Measurements from ENCODE around the gene GPR15. TPM values are rescaled to one million over a fixed set of nuclear protein-coding genes. Genes with fewer than 3 reads are reported as not detected.
A peak's percentile ranks its signal among the peaks of the same experiment; 100 is the strongest.

GPR15 gene
- total RNA-seq, 2 experiments from 2014 or later, result 1.1 to 1.3 TPM

DNA sequence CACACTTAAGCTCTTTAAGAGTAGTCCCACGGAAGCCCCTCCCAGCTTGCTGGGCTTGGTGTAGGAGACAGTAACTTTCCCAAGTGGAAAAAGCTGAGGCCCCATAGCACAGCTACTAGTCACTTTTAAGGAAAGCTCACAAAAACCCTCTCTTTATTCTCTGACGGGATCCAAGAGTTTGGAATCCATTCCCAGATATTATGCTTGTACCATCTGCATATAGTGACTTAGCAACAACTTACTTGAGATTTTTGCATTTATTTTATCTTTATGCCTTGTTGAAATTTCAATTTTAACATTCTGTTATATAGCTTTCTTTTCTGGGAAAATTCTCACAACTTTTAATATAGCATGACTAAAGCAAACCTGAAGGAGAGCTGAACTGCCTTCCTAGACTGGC is 19.5 kb downstream of the GPR15 start:
- ATAC-seq (no peak), DNase-seq (no peak)
- Mint-ChIP-seq H3K9me3 (ENCODE audit: low read depth) (no peaks in the 10 kb centered on the region), H3K4me3 (no peak overlapping the region), H3K27ac (no peak overlapping the region), H3K27me3 (no peaks in the 10 kb centered on the region), H3K36me3 (ENCODE audit: low read depth) (peaks cover 9% of the 10 kb centered on the region), H3K4me1 (peaks cover 60% of the 10 kb centered on the region)
- intact Hi-C loops (cut with DNase I, micrococcal nuclease), result no loop called here
- ChIA-PET CTCF (interaction anchor here (1.1 to 1.7 kb wide), 2 partner anchors 9 to 11 kb away, joined by 4 to 8 read pairs; no protein-coding TSS in a partner anchor), POLR2A (interaction anchor here (0.6 kb wide), 1 partner anchor 11 kb away, joined by 5 read pairs; no protein-coding TSS in a partner anchor)

DNA sequence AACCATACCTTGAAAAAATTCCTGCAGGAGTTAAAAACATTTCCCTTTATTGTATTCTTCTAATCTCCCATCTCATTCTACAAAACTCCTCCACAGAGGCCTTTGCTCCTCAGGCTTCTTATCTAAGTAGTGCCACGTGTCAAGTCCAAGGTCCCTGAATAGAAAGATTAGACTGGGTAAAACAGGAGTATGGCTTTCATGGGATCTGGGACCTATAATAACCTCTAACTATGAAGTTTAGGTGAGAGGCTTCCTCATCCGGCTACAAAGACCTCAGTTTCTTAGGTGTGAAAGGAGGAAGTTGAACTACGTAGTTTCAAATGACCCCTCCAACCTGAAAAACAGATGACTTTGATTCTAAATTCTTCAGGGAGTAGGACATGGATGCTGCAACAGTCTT is 20.0 kb downstream of the GPR15 start:
- ChIA-PET POLR2A (no interaction called here), CTCF (interaction anchor here (1.1 to 1.2 kb wide), 2 partner anchors 9 to 10 kb away, joined by 4 read pairs; no protein-coding TSS in a partner anchor)
- no peak overlapping the region for H3K4me3 Mint-ChIP-seq
- intact Hi-C loops (cut with DNase I, micrococcal nuclease), result no loop called here
- H3K27me3 Mint-ChIP-seq, result no peaks in the 10 kb centered on the region
- peaks cover 9% of the 10 kb centered on the region for H3K36me3 Mint-ChIP-seq (ENCODE audit: low read depth)
- DNase-seq (no peak), ATAC-seq (no peak)
- H3K9me3 Mint-ChIP-seq (ENCODE audit: low read depth), result no peaks in the 10 kb centered on the region
- H3K4me1 Mint-ChIP-seq, result peaks cover 62% of the 10 kb centered on the region
- peak overlapping the region; percentile 74 for H3K27ac Mint-ChIP-seq

- no peaks in the 10 kb centered on the region for H3K27me3 Mint-ChIP-seq
- H3K4me3 Mint-ChIP-seq, result peak overlapping the region; percentile 6
- H3K4me1 Mint-ChIP-seq, result peaks cover 69% of the 10 kb centered on the region
- CTCF ChIA-PET, result interaction anchor here (1.2 kb wide), 1 partner anchor 10 kb away, joined by 4 read pairs; no protein-coding TSS in a partner anchor
- H3K27ac Mint-ChIP-seq, result peak overlapping the region; percentile 74
- DNase-seq (no peak), ATAC-seq (no peak)
- POLR2A ChIA-PET, result no interaction called here
- H3K9me3 Mint-ChIP-seq (ENCODE audit: low read depth), result no peaks in the 10 kb centered on the region
- H3K36me3 Mint-ChIP-seq (ENCODE audit: low read depth), result peaks cover 9% of the 10 kb centered on the region
- intact Hi-C loops (cut with DNase I, micrococcal nuclease), result no loop called here
Observed at GRCh38 chr3:98552232-98553020, 20.6 kb downstream of the GPR15 start.

DNA sequence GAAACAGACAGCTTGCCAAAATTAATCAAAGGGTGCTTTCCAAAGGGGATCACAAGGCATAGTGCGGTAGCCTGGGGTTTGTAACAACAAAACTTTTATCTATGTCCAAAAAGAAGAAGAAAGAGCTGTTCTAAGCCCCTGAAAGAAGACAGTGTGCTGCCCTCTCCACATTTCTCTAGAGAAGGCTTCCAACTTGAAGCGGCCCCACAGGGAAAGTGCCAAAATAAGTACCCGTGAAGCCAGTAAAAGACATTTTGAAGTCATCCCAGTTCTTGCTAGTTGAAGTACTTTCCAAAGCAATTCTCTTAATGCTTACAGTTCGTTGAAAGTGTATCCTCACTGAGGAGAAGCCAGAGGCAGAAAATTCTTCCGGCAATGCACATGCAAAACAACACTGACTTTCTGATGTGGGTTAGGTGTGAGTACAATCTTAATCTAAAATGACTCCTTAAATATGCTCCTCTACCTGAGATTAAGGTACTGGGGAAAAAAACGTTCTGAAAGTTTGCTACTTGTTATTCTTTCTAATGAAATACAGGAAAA is 21.3 kb downstream of the GPR15 start:
- DNase-seq, result no peak
- H3K36me3 Mint-ChIP-seq (ENCODE audit: low read depth), result peaks cover 9% of the 10 kb centered on the region
- no peaks in the 10 kb centered on the region for H3K9me3 Mint-ChIP-seq (ENCODE audit: low read depth)
- no peaks in the 10 kb centered on the region for H3K27me3 Mint-ChIP-seq
- ATAC-seq, result no peak
- intact Hi-C loops (cut with DNase I, micrococcal nuclease), result no loop called here
- peaks cover 75% of the 10 kb centered on the region for H3K4me1 Mint-ChIP-seq
- H3K4me3 Mint-ChIP-seq, result peak overlapping the region; percentile 6
- ChIA-PET POLR2A (no interaction called here), CTCF (interaction anchor here (1.2 kb wide), 1 partner anchor 9 kb away, joined by 4 read pairs; no protein-coding TSS in a partner anchor)
- peak overlapping the region; percentile 74 for H3K27ac Mint-ChIP-seq

DNA sequence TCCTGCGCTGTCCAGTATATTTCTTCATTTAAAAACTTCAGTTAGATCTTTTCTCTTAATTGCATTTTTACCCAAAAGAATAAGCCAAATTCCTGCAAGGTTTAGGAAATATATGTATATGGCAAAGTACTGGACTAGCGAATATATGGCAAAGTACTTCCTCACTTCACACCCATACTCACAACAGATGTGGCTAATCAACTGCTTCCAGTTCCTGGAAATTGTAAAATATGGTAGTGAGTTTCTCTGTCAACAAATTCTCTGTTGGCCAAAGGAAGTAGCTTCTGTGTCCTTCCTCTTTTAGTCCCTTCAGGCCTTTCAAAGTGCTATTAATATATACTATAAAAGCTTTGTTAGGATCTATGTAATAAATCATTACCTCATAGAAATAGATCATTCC is 22.0 kb downstream of the GPR15 start:
- Mint-ChIP-seq H3K9me3 (ENCODE audit: low read depth) (no peaks in the 10 kb centered on the region), H3K27ac (peak overlapping the region; percentile 89), H3K36me3 (ENCODE audit: low read depth) (peaks cover 9% of the 10 kb centered on the region), H3K27me3 (no peaks in the 10 kb centered on the region), H3K4me3 (peak overlapping the region; percentile 67), H3K4me1 (peaks cover 82% of the 10 kb centered on the region)
- intact Hi-C loops (cut with DNase I, micrococcal nuclease), result no loop called here
- ChIA-PET POLR2A (no interaction called here), CTCF (interaction anchor here (1.8 to 2.7 kb wide), 2 partner anchors 10 to 17 kb away, joined by 5 to 17 read pairs; no protein-coding TSS in a partner anchor)
- DNase-seq (no peak), ATAC-seq (no peak)

DNA sequence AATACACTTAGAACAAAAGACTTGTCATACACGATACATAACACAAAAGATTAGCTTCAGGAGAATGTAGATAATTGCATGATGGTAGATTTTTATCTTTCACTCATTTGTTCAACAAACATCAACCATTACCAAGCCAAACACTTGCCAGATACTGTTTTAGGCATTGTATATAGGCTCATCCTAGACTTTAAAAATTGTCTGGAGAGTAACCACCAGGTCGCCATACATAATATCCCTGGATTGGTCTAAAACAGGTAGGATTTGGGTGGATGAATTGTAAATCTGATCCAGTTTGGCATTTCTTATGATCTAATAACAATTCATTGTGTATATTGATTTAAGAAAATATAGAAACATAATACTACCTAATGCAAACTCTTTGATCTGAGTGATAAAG is 22.8 kb downstream of the GPR15 start:
- ChIA-PET CTCF (interaction anchor here (1.8 to 2.7 kb wide), 3 partner anchors 9 to 17 kb away, joined by 5 to 17 read pairs (median 7); no protein-coding TSS in a partner anchor), POLR2A (no interaction called here)
- H3K27ac Mint-ChIP-seq, result peak overlapping the region; percentile 94
- intact Hi-C loops (cut with DNase I, micrococcal nuclease), result no loop called here
- ATAC-seq (no peak), DNase-seq (no peak)
- no peaks in the 10 kb centered on the region for H3K9me3 Mint-ChIP-seq (ENCODE audit: low read depth)
- no peaks in the 10 kb centered on the region for H3K27me3 Mint-ChIP-seq
- H3K4me1 Mint-ChIP-seq, result peaks cover 87% of the 10 kb centered on the region
- H3K36me3 Mint-ChIP-seq (ENCODE audit: low read depth), result peaks cover 11% of the 10 kb centered on the region
- peak overlapping the region; percentile 67 for H3K4me3 Mint-ChIP-seq

GRCh38 chr3:98555025-98555379 is 23.2 kb downstream of the GPR15 start:
- Mint-ChIP-seq H3K9me3 (ENCODE audit: low read depth) (peaks cover 3% of the 10 kb centered on the region), H3K36me3 (ENCODE audit: low read depth) (peaks cover 10% of the 10 kb centered on the region), H3K4me3 (peak overlapping the region; percentile 67), H3K4me1 (peaks cover 83% of the 10 kb centered on the region), H3K27me3 (no peaks in the 10 kb centered on the region), H3K27ac (peak overlapping the region; percentile 94)
- CTCF ChIA-PET, result interaction anchor here (0.8 to 2.7 kb wide), 5 partner anchors 9 to 19 kb away, joined by 3 to 17 read pairs (median 5); no protein-coding TSS in a partner anchor
- intact Hi-C loops (cut with DNase I, micrococcal nuclease), result no loop called here
- ATAC-seq, result no peak
- DNase-seq, result no peak
- POLR2A ChIA-PET, result interaction anchor here (0.7 kb wide), 1 partner anchor 100 kb away, joined by 6 read pairs; no protein-coding TSS in a partner anchor

DNA sequence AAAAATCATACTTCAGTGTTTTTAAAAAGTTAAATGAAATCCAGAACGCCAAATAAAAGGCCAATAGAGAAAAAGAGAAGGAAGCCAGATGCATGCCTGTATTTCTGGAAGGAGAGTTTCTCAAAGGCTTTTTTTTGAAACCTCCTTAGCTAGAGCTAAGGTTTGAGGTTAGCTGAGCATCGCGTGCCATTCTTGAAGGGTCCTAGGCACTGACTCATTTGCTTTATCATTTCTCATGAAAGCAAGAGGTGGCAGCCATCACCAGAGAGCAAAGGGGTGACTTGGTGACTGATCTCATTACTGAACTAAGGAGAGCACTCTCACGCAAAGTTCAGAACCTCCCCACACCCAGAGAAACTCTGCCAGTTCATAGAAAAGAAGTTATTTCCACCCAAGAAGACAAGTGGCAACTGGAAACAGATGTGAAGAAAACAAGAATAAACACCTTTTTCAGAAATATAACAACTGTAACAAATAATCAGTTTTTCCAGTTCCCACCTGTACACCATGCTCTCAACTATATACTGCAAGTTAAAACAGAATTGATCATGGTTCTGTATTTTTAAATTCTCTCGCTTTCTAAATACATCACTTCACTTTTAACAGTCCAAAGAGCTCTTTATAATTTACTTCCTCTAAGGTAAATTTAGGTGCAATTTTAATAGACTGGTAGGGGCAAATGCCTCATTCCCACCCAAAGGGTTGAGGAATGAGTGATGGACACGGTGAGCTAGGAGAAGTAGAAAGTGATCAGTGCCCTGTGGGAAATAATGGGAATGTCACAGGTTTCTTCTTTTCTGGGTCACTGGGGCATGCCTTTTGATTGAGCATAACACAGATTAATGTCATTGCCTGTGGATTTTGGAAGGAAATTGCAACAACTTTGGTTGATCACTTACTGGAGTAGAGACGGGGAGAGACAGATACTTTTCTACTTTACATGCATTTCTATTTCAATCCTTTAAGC is 24.7 kb downstream of the GPR15 start:
- ChIA-PET POLR2A (interaction anchor here (1.2 to 2.6 kb wide), 6 partner anchors 9 to 37 kb away, joined by 3 to 45 read pairs (median 8); partner anchors contain the start of genes CLDND1 and CPOX), CTCF (interaction anchor here (0.9 to 3.2 kb wide), 7 partner anchors 11 to 20 kb away, joined by 4 to 25 read pairs (median 7); no protein-coding TSS in a partner anchor)
- ATAC-seq (peak; percentile 78), DNase-seq (peak; percentile 86)
- intact Hi-C loops (cut with DNase I, micrococcal nuclease), result loop anchor here (1.0 to 2.0 kb wide), 7 partner anchors 9 to 37 kb away; partner anchors contain the start of genes CLDND1 (in 2 of the 2) and CPOX (in 2 of the 2)
- peak overlapping the region; percentile 94 for H3K27ac Mint-ChIP-seq
- no peaks in the 10 kb centered on the region for H3K27me3 Mint-ChIP-seq
- peak overlapping the region; percentile 67 for H3K4me3 Mint-ChIP-seq
- H3K4me1 Mint-ChIP-seq, result peaks cover 83% of the 10 kb centered on the region
- H3K9me3 Mint-ChIP-seq (ENCODE audit: low read depth), result peaks cover 3% of the 10 kb centered on the region
- H3K36me3 Mint-ChIP-seq (ENCODE audit: low read depth), result peaks cover 10% of the 10 kb centered on the region

GRCh38 chr3:98557324-98558010 is 25.7 kb downstream of the GPR15 start:
- Mint-ChIP-seq H3K27me3 (no peaks in the 10 kb centered on the region), H3K4me3 (peak overlapping the region; percentile 67), H3K9me3 (ENCODE audit: low read depth) (peaks cover 3% of the 10 kb centered on the region), H3K36me3 (ENCODE audit: low read depth) (peaks cover 10% of the 10 kb centered on the region), H3K4me1 (peaks cover 81% of the 10 kb centered on the region), H3K27ac (peak overlapping the region; percentile 94)
- intact Hi-C loops (cut with DNase I, micrococcal nuclease), result loop anchor here (1.0 to 2.0 kb wide), 3 partner anchors 35 to 36 kb away; partner anchors contain the start of genes CPOX (in 2 of the 2) and CLDND1 (in 1 of the 2)
- ATAC-seq, result peak; percentile 77
- DNase-seq, result peak; percentile 73
- ChIA-PET CTCF (interaction anchor here (0.6 to 3.2 kb wide), 6 partner anchors 11 to 41 kb away, joined by 4 to 25 read pairs (median 4); no protein-coding TSS in a partner anchor), POLR2A (interaction anchor here (0.6 to 2.6 kb wide), 8 partner anchors 8 to 38 kb away, joined by 3 to 45 read pairs (median 6); partner anchors contain the start of genes CLDND1 and CPOX)

Measured in activated CD4-positive, alpha-beta T cell treated with anti-CD3 and anti-CD28 coated beads for 36 hours (primary cell).